Left forelimb (tissue), 1 donor: ENCODE data around the gene TSPAN13.

Source experiments
- DNase-seq: peaks from one replicate; pipeline ENCODE4 v3.0.0-alpha.2; 2018; ENCODE audit warnings: low spot score

Gene TSPAN13

GRCh38 chr7:16812542-16813231, 59.1 kb downstream of the TSPAN13 start:
- no peak for DNase-seq

GRCh38 chr7:16813232-16813616, 59.7 kb downstream of the TSPAN13 start:
- DNase-seq = no peak

DNA sequence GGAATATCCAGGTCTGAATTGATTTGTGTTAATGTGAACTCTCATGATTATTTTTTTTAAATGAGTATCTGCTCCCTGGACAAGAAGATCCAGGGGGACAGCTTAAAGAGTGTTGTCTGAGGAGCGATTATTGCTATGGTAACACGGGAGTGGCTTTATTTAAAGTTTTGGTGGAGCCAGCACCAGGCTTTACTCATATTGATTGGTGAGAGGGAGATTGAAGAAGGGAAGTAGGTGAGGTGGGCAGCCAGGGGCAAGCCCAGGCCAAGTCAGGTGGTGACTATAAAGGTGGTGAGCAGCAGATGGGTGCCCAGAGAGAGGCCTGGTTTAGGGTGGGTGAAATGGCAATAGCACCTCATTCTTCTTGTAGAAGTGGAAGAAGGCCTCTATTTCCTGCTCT, 61.4 kb downstream of the TSPAN13 start:
- DNase-seq = no peak

- no peak for DNase-seq
Observed at GRCh38 chr7:16816824-16817223, 63.3 kb downstream of the TSPAN13 start.

GRCh38 chr7:16817536-16817935, 64.0 kb downstream of the TSPAN13 start:
- DNase-seq = no peak

DNA sequence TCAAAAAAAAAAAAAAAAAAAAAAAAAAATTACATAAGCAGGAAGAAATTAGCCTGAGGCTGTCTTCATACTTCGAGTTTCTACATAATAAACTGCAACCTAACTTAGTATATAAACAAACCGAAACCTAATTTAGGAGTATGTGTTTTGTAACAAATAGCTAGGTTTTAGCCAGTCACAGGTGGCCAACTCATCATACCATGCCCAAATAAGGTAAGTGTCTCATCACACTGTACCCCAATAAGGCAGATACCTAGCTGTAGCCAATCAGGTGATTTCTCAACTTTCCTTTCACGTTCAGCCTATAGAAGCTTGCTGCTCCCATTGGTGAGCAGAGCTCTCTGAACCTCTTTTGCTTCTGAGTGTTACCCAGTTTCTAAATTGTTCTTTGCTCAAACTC, 65.2 kb downstream of the TSPAN13 start:
- DNase-seq = no peak

DNA sequence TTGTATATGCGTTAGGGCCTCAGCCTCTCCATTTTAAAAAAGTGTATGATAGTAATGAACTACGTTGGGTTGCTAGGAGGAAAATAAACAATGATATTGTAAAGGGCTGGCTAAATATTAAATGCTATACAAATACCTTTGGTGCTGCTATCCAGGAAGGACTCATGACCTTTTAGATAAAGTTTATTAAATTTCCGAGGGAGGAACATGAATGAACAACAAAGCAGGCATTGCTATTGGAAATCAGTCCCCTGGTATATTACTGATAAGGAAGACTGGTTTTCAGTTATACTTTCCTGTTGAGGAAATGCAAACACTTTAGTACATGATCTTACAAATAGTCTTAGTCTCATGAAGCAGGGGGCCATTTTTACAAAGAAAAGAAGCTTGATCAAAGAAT, 68.5 kb downstream of the TSPAN13 start:
- no peak for DNase-seq

DNA sequence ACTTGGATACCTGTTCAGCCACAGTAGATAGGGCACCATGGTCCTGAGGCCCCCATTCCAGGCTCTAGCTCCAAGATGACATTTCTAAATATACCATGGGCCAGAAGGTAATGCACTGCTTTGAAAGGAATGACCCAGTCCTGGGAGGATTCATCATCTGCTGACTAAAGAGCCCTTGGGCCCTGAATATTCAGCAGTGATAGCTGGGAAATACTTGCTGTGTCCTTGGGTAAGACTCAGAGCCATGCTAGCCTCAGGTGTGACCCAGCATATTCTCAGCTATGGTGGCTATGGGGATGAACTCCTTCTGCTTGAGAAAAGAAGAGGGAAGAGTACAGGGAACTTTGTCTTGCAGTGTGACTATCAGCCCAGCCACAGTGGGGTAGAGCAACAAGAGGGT, 72.5 kb downstream of the TSPAN13 start:
- DNase-seq = no peak

GRCh38 chr7:16833373-16833772, 79.8 kb downstream of the TSPAN13 start:
- no peak for DNase-seq
